HepG2 (cell line): ENCODE data around the gene WDR41. TPM values are rescaled to one million over a fixed set of nuclear protein-coding genes. Genes with fewer than 3 reads are reported as not detected.

Source experiments
- E2F2 ChIP-seq: sonication (generic); formaldehyde crosslinking; IDR thresholded peaks from 2 replicates; pipeline ENCODE4 v1.4.0; 2020; ENCODE audit warnings: missing genetic modification reagents, borderline replicate concordance
- HOXA3 ChIP-seq: sonication (generic); formaldehyde crosslinking; IDR thresholded peaks from 2 replicates; pipeline ENCODE4 v1.5.0; 2020; ENCODE audit warnings: missing genetic modification reagents
- NFIC ChIP-seq: IDR thresholded peaks from 2 replicates; pipeline ENCODE4 v1.6.1; 2012; ENCODE audit warnings: mild to moderate bottlenecking, low read length, inconsistent platforms
- NRL ChIP-seq: sonication (generic); formaldehyde crosslinking; IDR thresholded peaks from 2 replicates; pipeline ENCODE4 v1.5.0; 2020; ENCODE audit warnings: missing genetic modification reagents, mild to moderate bottlenecking, moderate library complexity, borderline replicate concordance
- POLR2A ChIP-seq, 2 experiments: IDR thresholded peaks; 2 replicates each; pipeline ENCODE4 v1.6.1; 2011; ENCODE audit warnings: low read depth in 2 of 2, low read length in 2 of 2, mild to moderate bottlenecking in 1 of 2, moderate library complexity in 1 of 2; ENCODE audit not compliant: insufficient read depth in 1 of 2
- RCOR2 ChIP-seq: IDR thresholded peaks from 2 replicates; pipeline ENCODE4 v1.6.1; 2016; ENCODE audit warnings: missing biosample characterization, missing genetic modification reagents
- REST ChIP-seq, 2 experiments: IDR thresholded peaks; 2 replicates each; pipeline ENCODE4 v1.6.1; 2011 to 2012; ENCODE audit warnings: low read length in 2 of 2, borderline replicate concordance in 1 of 2, low read depth in 1 of 2, mild to moderate bottlenecking in 1 of 2, moderate library complexity in 1 of 2
- SOX13 ChIP-seq, 3 experiments: fragments of 450-650 bp in 1 of 3; sonication (generic) in 1 of 3; formaldehyde crosslinking in 1 of 3; IDR thresholded peaks in 2 of 3; conservative IDR thresholded peaks in 1 of 3; 2 replicates each; pipeline versions ENCODE4 v1.5.0 to v1.6.1; 2016 to 2020; ENCODE audit warnings: antibody characterized with exemption in 1 of 3, mild to moderate bottlenecking in 1 of 3, missing compliant biosample characterization in 1 of 3, missing genetic modification reagents in 1 of 3, moderate library complexity in 1 of 3
- SP4 ChIP-seq: sonication (generic); formaldehyde crosslinking; IDR thresholded peaks from 2 replicates; pipeline ENCODE4 v1.8.1; 2023; ENCODE audit warnings: mild to moderate bottlenecking, missing genetic modification reagents
- ZBTB26 ChIP-seq: IDR thresholded peaks from 2 replicates; pipeline ENCODE4 v1.6.1; 2016; ENCODE audit warnings: missing compliant biosample characterization, missing genetic modification reagents, borderline replicate concordance
- ZNF232 ChIP-seq: sonication (generic); formaldehyde crosslinking; IDR thresholded peaks from 2 replicates; pipeline ENCODE4 v1.4.0; 2020; ENCODE audit warnings: missing genetic modification reagents, borderline replicate concordance
- ZSCAN29 ChIP-seq: sonication (generic); formaldehyde crosslinking; conservative IDR thresholded peaks from 2 replicates; pipeline ENCODE4 v1.4.0; 2020; ENCODE audit warnings: mild to moderate bottlenecking, missing genetic modification reagents
- polyA plus RNA-seq, 8 experiments: library from polyadenylated mRNA; depleted of rRNA in 3 of 8; stranded (reverse) in 7 of 8; unstranded in 1 of 8; fragments of >200 nt; fragmentation: Illumina TruSeq in 4 of 8; extraction: Trizol in 4 of 8; gene quantifications; 2 replicates each; pipeline versions ENCODE4 v1.2.1 to v1.2.3, GENCODE V29; 2011 to 2016; ENCODE audit warnings: low read depth in 4 of 8, missing spikeins in 1 of 8, mixed read lengths in 1 of 8; ENCODE audit not compliant: insufficient read depth in 1 of 8
- total RNA-seq, 5 experiments: library from RNA; depleted of rRNA; stranded (reverse); fragments of >200 nt; fragmentation: Illumina TruSeq; extraction: Trizol; gene quantifications; 2 replicates each; pipeline ENCODE4 v1.2.3, GENCODE V29; 2016; ENCODE audit warnings: low read depth in 1 of 5

The WDR41 gene
- total and polyA plus RNA-seq, 2 of the 13 experiments (the other 11 are each of a cell fraction or from before 2014, with no cell fraction given), result 18.9 to 39.3 TPM

GRCh38 chr5:77491783-77492652 is at the start of gene WDR41 (continued):
- TF ChIP-seq REST (IDR thresholded peaks at IDR 0.05; ENCODE audit: borderline replicate concordance in 1 of 2, low read depth in 1 of 2, low read length in 2 of 2), result no peak
- TF ChIP-seq RCOR2 (CRISPR knock-in tag), result 0 out of 2 replicates have a peak, but pooled peaks have one; percentile 31
- TF ChIP-seq ZNF232 (CRISPR knock-in tag), result 0 out of 2 replicates have a peak, but pooled peaks have one; percentile 43
- TF ChIP-seq ZSCAN29 (CRISPR knock-in tag), result peak; percentile 66; the same call in 1 of the 2 replicates
- TF ChIP-seq SOX13 (IDR thresholded peaks at IDR 0.05), result no peak
- TF ChIP-seq SOX13 (CRISPR knock-in tag; conservative IDR thresholded peaks at IDR 0.05 in 1 of 2, IDR thresholded peaks at IDR 0.05 in 1 of 2), result no peak
- TF ChIP-seq NRL (CRISPR knock-in tag), result peak; percentile 39; the same call in 1 of the 2 replicates
- TF ChIP-seq HOXA3 (CRISPR knock-in tag), result peak; percentile 63
- TF ChIP-seq ZBTB26 (CRISPR knock-in tag), result peak; percentile 35; the same call in 1 of the 2 replicates
- peak; percentile 60 to 67; a peak in 3 of 4 replicates for TF ChIP-seq POLR2A (IDR thresholded peaks at IDR 0.05; ENCODE audit: insufficient read depth in 1 of 2, low read depth in 2 of 2, low read length in 2 of 2)
- TF ChIP-seq E2F2, result no peak
- no peak for TF ChIP-seq NFIC
- no peak for TF ChIP-seq SP4 (CRISPR knock-in tag)
